SK-N-SH (cell line): Measurements from ENCODE around the gene ZC3H13. TPM values are rescaled to one million over a fixed set of nuclear protein-coding genes. Genes with fewer than 3 reads are reported as not detected.

Source experiments
- CTCF ChIA-PET: fragments of 300-600, 350-600 bp; formaldehyde crosslinking; extraction: SDS; loops from one replicate; lab custom pipeline; 2021; lab: Yijun Ruan, JAX
- POLR2A ChIA-PET: fragments of 350-600 bp; sonication (Branson Sonifier 250); formaldehyde crosslinking; extraction: SDS; loops from one replicate; lab custom pipeline; 2020; ENCODE audit warnings: antibody characterized with exemption, inconsistent platforms; lab: Yijun Ruan, JAX
- DNase-seq: peaks from one replicate; pipeline ENCODE4 v3.0.0; 2012
- H2AFZ ChIP-seq: fragments of 200-600 bp; sonication (generic); 2 replicates; pipeline ENCODE4 v1.8.1; 2016; ENCODE audit warnings: antibody characterized with exemption, mild to moderate bottlenecking, low read depth
- H3F3A ChIP-seq: fragments of 200-600 bp; sonication (generic); replicated peaks from 2 replicates; pipeline ENCODE3; 2016; ENCODE audit warnings: antibody characterized with exemption, mild to moderate bottlenecking; ENCODE audit not compliant: insufficient read depth
- H3K27ac ChIP-seq, 2 experiments: fragments of 200-500 bp in 1 of 2; fragments of 200-600 bp in 1 of 2; sonication (Bioruptor generic) in 1 of 2; sonication (generic), shearing (Covaris generic) in 1 of 2; 2 replicates each; pipeline versions ENCODE4 v1.5.1 to v1.6.1; 2014 to 2016; ENCODE audit warnings: low read depth in 2 of 2, inconsistent platforms in 1 of 2, low read length in 1 of 2, mild to moderate bottlenecking in 1 of 2, mixed read lengths in 1 of 2
- H3K27me3 ChIP-seq: fragments of 200-600 bp; sonication (generic), shearing (Covaris generic); 2 replicates; pipeline ENCODE4 v1.6.1; 2016; ENCODE audit warnings: mixed run types; ENCODE audit not compliant: insufficient read depth
- H3K36me3 ChIP-seq, 2 experiments: fragments of 200-500 bp in 1 of 2; fragments of 200-600 bp in 1 of 2; sonication (Bioruptor generic) in 1 of 2; sonication (generic) in 1 of 2; replicated peaks in 1 of 2; 2 replicates each; pipeline versions ENCODE3 to v1.5.1; 2014 to 2016; ENCODE audit warnings: low read length in 1 of 2, mild to moderate bottlenecking in 1 of 2; ENCODE audit not compliant: insufficient read depth in 2 of 2, control insufficient read depth in 1 of 2
- H3K4me1 ChIP-seq, 2 experiments: fragments of 200-500 bp in 1 of 2; fragments of 200-600 bp in 1 of 2; sonication (Bioruptor generic) in 1 of 2; sonication (generic), shearing (Covaris generic) in 1 of 2; 2 replicates each; pipeline versions ENCODE4 v1.5.1 to v1.6.1; 2014 to 2016; ENCODE audit warnings: low read depth in 1 of 2, low read length in 1 of 2, mixed run types in 1 of 2; ENCODE audit not compliant: insufficient read depth in 2 of 2, control insufficient read depth in 1 of 2
- H3K4me2 ChIP-seq: fragments of 200-600 bp; sonication (generic), shearing (Covaris generic); 2 replicates; pipeline ENCODE4 v1.6.1; 2017; ENCODE audit warnings: mixed run types
- H3K4me3 ChIP-seq, 2 experiments: fragments of 200-500 bp in 1 of 2; fragments of 200-600 bp in 1 of 2; sonication (Bioruptor generic) in 1 of 2; sonication (generic), shearing (Covaris generic) in 1 of 2; 2 replicates each; pipeline versions ENCODE4 v1.5.1 to v1.8.1; 2014 to 2016; ENCODE audit warnings: low read depth in 2 of 2, inconsistent platforms in 1 of 2, low read length in 1 of 2, mild to moderate bottlenecking in 1 of 2, mixed read lengths in 1 of 2, moderate library complexity in 1 of 2
- H3K79me2 ChIP-seq: fragments of 200-600 bp; sonication (generic); 2 replicates; pipeline ENCODE4 v1.8.1; 2017; ENCODE audit warnings: mild to moderate bottlenecking; ENCODE audit not compliant: insufficient read depth
- H3K9ac ChIP-seq: fragments of 200-600 bp; sonication (generic); 2 replicates; pipeline ENCODE4 v1.6.1; 2017; ENCODE audit warnings: mixed run types
- H3K9me2 ChIP-seq: fragments of 200-600 bp; sonication (generic); 2 replicates; pipeline ENCODE4 v1.6.1; 2017; ENCODE audit warnings: mixed run types
- H3K9me3 ChIP-seq: fragments of 200-600 bp; sonication (generic); 2 replicates; pipeline ENCODE4 v1.6.1; 2017; ENCODE audit warnings: mixed run types, mild to moderate bottlenecking, moderate library complexity
- H4K20me1 ChIP-seq: fragments of 200-600 bp; sonication (generic); 2 replicates; pipeline ENCODE4 v1.6.1; 2017; ENCODE audit warnings: mild to moderate bottlenecking, mixed run types; ENCODE audit not compliant: insufficient read depth
- CHD2 ChIP-seq: fragments of 150-350 bp; IDR thresholded peaks from 2 replicates; pipeline ENCODE4 v1.6.1; 2018; ENCODE audit warnings: low read length; ENCODE audit not compliant: partially characterized antibody
- CTCF ChIP-seq: fragments of 200-600 bp; sonication (generic); IDR thresholded peaks from 2 replicates; pipeline ENCODE4 v1.6.1; 2017; ENCODE audit warnings: antibody characterized with exemption, mild to moderate bottlenecking, moderate library complexity
- EP300 ChIP-seq, 2 experiments: IDR thresholded peaks; 2 replicates each; pipeline versions ENCODE4 v1.4.0 to v1.6.1; 2012; ENCODE audit warnings: borderline replicate concordance in 1 of 2, low read depth in 1 of 2, low read length in 1 of 2
- EZH2phosphoT487 ChIP-seq: fragments of 200-600 bp; sonication (generic); IDR thresholded peaks from 2 replicates; pipeline ENCODE4 v1.6.1; 2017; ENCODE audit warnings: low read depth, mixed run types, mild to moderate bottlenecking, antibody characterized with exemption, moderate library complexity, borderline replicate concordance
- FOSL2 ChIP-seq: IDR thresholded peaks from 2 replicates; pipeline ENCODE4 v1.4.0; 2012; ENCODE audit warnings: low read depth, mild to moderate bottlenecking, moderate library complexity, borderline replicate concordance
- FOXJ3 ChIP-seq: sonication (generic); formaldehyde crosslinking; IDR thresholded peaks from 2 replicates; pipeline ENCODE4 v1.5.1; 2020; ENCODE audit warnings: mild to moderate bottlenecking, missing genetic modification reagents
- FOXM1 ChIP-seq: IDR thresholded peaks from 2 replicates; pipeline ENCODE4 v1.4.0; 2012; ENCODE audit warnings: low read depth, mild to moderate bottlenecking
- GABPA ChIP-seq: IDR thresholded peaks from 2 replicates; pipeline ENCODE4 v1.4.0; 2012; ENCODE audit warnings: low read depth, mild to moderate bottlenecking
- GATA2 ChIP-seq: sonication (generic); formaldehyde crosslinking; IDR thresholded peaks from 2 replicates; pipeline ENCODE4 v1.5.0; 2020; ENCODE audit warnings: mild to moderate bottlenecking, missing genetic modification reagents
- IRF3 ChIP-seq: fragments of 150-350 bp; IDR thresholded peaks from 2 replicates; pipeline ENCODE4 v1.6.1; 2016; ENCODE audit warnings: mild to moderate bottlenecking, low read depth, low read length
- MAX ChIP-seq: IDR thresholded peaks from 2 replicates; pipeline ENCODE4 v1.4.0; 2012; ENCODE audit warnings: low read depth
- MXI1 ChIP-seq: IDR thresholded peaks from 2 replicates; pipeline ENCODE4 v1.6.1; 2012; ENCODE audit warnings: mild to moderate bottlenecking, low read depth, low read length, improper control_type of control experiment
- PBX3 ChIP-seq: IDR thresholded peaks from 2 replicates; pipeline ENCODE4; 2012
- POLR2AphosphoS5 ChIP-seq: IDR thresholded peaks from 2 replicates; pipeline ENCODE4 v1.6.1; 2012; ENCODE audit warnings: low read depth, low read length
- SIN3A ChIP-seq: IDR thresholded peaks from 2 replicates; pipeline ENCODE4 v1.6.1; 2012; ENCODE audit warnings: low read depth, mild to moderate bottlenecking, low read length, moderate library complexity, borderline replicate concordance
- TAF1 ChIP-seq: IDR thresholded peaks from 2 replicates; pipeline ENCODE4 v1.6.1; 2012; ENCODE audit warnings: low read depth, mild to moderate bottlenecking, low read length, moderate library complexity, borderline replicate concordance
- USF1 ChIP-seq: IDR thresholded peaks from 2 replicates; pipeline ENCODE4 v1.4.0; 2012; ENCODE audit warnings: low read depth, borderline replicate concordance
- USF2 ChIP-seq: fragments of 150-350 bp; IDR thresholded peaks from 2 replicates; pipeline ENCODE4 v1.6.1; 2017; ENCODE audit warnings: antibody characterized with exemption, low read length, low read depth, borderline replicate concordance
- YY1 ChIP-seq: IDR thresholded peaks from 2 replicates; pipeline ENCODE4 v1.4.0; 2012; ENCODE audit warnings: low read depth, mild to moderate bottlenecking
- ZBTB33 ChIP-seq: IDR thresholded peaks from 2 replicates; pipeline ENCODE4 v1.4.0; 2012; ENCODE audit warnings: low read depth, borderline replicate concordance
- WGBS: methylation state at CpG from one replicate; pipeline ENCODE4 v1.1.6; 2017; ENCODE audit warnings: low lambda C conversion rate; 5-methylcytosine and 5-hydroxymethylcytosine counted together
- polyA plus RNA-seq, 3 experiments: library from polyadenylated mRNA; depleted of rRNA; stranded (reverse); fragments of >200 nt; gene quantifications; 2 replicates each; pipeline ENCODE4 v1.2.3, GENCODE V29; 2012

Gene ZC3H13
- polyA plus RNA-seq, 1 of the 3 experiments (the other 2 are of a cell fraction): 4.4 TPM

GRCh38 chr13:46087481-46087880 is 34.9 kb upstream of the ZC3H13 start:
- ChIA-PET POLR2A (no interaction called here), CTCF (no interaction called here)
- no peaks in the 10 kb centered on the region for H4K20me1 ChIP-seq
- H3K79me2 ChIP-seq: no peaks in the 10 kb centered on the region
- H2AFZ ChIP-seq: no peak overlapping the region
- DNase-seq: no peak
- H3K9ac ChIP-seq: no peak overlapping the region
- no peak overlapping the region for H3K27ac ChIP-seq
- no peak for TF ChIP-seq MAX
- H3K9me2 ChIP-seq: no peaks in the 10 kb centered on the region
- no peak overlapping the region for H3K4me3 ChIP-seq
- no peaks in the 10 kb centered on the region for H3K36me3 ChIP-seq
- H3K4me2 ChIP-seq: no peak overlapping the region
- H3K27me3 ChIP-seq: no peaks in the 10 kb centered on the region
- H3K4me1 ChIP-seq: no peaks in the 10 kb centered on the region
- H3F3A ChIP-seq: no peaks in the 10 kb centered on the region
- H3K9me3 ChIP-seq: no peaks in the 10 kb centered on the region

- Histone ChIP-seq H3K4me1 (no peaks in the 10 kb centered on the region), H3K9me3 (no peaks in the 10 kb centered on the region), H3K27ac (no peak overlapping the region), H3K36me3 (no peaks in the 10 kb centered on the region), H4K20me1 (no peaks in the 10 kb centered on the region), H2AFZ (no peak overlapping the region), H3K9me2 (no peaks in the 10 kb centered on the region), H3K79me2 (no peaks in the 10 kb centered on the region), H3K4me2 (no peak overlapping the region), H3K9ac (no peak overlapping the region), H3F3A (no peaks in the 10 kb centered on the region), H3K4me3 (no peak overlapping the region), H3K27me3 (no peaks in the 10 kb centered on the region)
- WGBS: 49% methylated on average over 6 of the region's 12 CpGs
- CTCF ChIA-PET: no interaction called here
- POLR2A ChIA-PET: no interaction called here
- DNase-seq: no peak
- no peak for TF ChIP-seq USF1
- TF ChIP-seq EP300 (IDR thresholded peaks at IDR 0.05; ENCODE audit: borderline replicate concordance in 1 of 2, low read depth in 1 of 2, low read length in 1 of 2): no peak
- TF ChIP-seq FOSL2: no peak
- TF ChIP-seq EZH2phosphoT487: no peak
- no peak for TF ChIP-seq FOXJ3 (CRISPR knock-in tag)
- no peak for TF ChIP-seq CHD2
- no peak for TF ChIP-seq YY1
- no peak for TF ChIP-seq ZBTB33
- TF ChIP-seq IRF3: no peak
- TF ChIP-seq PBX3: no peak
- no peak for TF ChIP-seq USF2
- TF ChIP-seq MXI1: no peak
- no peak for TF ChIP-seq GATA2
- no peak for TF ChIP-seq FOXM1
- no peak for TF ChIP-seq SIN3A
- no peak for TF ChIP-seq GABPA
- TF ChIP-seq TAF1: no peak
- TF ChIP-seq POLR2AphosphoS5: no peak
- no peak for TF ChIP-seq CTCF
Observed at GRCh38 chr13:46086985-46087384, 34.4 kb upstream of the ZC3H13 start.
